Measurements from ENCODE around the gene HAPLN2. TPM values are rescaled to one million over a fixed set of nuclear protein-coding genes. Genes with fewer than 3 reads are reported as not detected.
A peak's percentile ranks its signal among the peaks of the same experiment; 100 is the strongest.

HAPLN2 gene
- total RNA-seq, 2 donors from 2014 or later = 0.35 TPM; not detected in 1

GRCh38 chr1:156667968-156668709, 48.9 kb downstream of the HAPLN2 start:
- H3K27ac Mint-ChIP-seq = no peak overlapping the region
- peaks cover 29% of the 10 kb centered on the region for H3K27me3 Mint-ChIP-seq
- peaks cover 11% of the 10 kb centered on the region for H3K36me3 Mint-ChIP-seq (ENCODE audit: low read depth)
- peaks cover 8% of the 10 kb centered on the region for H3K4me1 Mint-ChIP-seq
- ATAC-seq = no peak
- no peak for DNase-seq
- H3K4me3 Mint-ChIP-seq = no peak overlapping the region
- H3K9me3 ChIP-seq (ENCODE audit: control insufficient read depth, low read length, poor library complexity, severe bottlenecking) = no peaks in the 10 kb centered on the region

- no peak for ATAC-seq
- Mint-ChIP-seq H3K36me3 (ENCODE audit: low read depth) (peaks cover 11% of the 10 kb centered on the region), H3K4me3 (no peak overlapping the region), H3K4me1 (peaks cover 8% of the 10 kb centered on the region), H3K27ac (no peak overlapping the region), H3K27me3 (peaks cover 38% of the 10 kb centered on the region)
- DNase-seq = no peak
- no peaks in the 10 kb centered on the region for H3K9me3 ChIP-seq (ENCODE audit: control insufficient read depth, low read length, poor library complexity, severe bottlenecking)
Observed at GRCh38 chr1:156668801-156669637, 49.8 kb downstream of the HAPLN2 start.

DNA sequence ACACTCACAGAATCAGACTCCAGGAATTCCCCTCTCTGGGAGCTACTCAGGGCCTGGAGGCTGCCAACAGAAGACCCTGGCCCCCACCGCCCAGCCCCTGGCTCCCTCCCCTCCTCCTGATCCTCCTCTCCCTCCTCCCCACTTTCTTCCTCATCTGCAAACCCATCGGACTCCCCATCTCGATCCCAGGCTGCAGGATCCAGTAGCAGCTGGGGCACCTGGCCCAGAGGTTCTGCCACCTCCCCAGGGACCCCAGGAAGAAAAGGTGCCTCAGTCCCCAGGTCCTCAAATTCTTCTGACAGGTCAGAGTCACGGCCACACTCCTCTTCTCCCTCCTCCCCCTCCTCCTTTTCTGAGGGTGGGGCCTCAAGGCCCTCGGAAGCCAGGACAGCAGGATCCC, 50.6 kb downstream of the HAPLN2 start:
- Mint-ChIP-seq H3K36me3 (ENCODE audit: low read depth) (peaks cover 11% of the 10 kb centered on the region), H3K4me3 (no peak overlapping the region), H3K27ac (no peak overlapping the region), H3K27me3 (peaks cover 46% of the 10 kb centered on the region), H3K4me1 (peaks cover 10% of the 10 kb centered on the region)
- DNase-seq (no peak), ATAC-seq (no peak)
- H3K9me3 ChIP-seq (ENCODE audit: control insufficient read depth, low read length, poor library complexity, severe bottlenecking) = no peaks in the 10 kb centered on the region

DNA sequence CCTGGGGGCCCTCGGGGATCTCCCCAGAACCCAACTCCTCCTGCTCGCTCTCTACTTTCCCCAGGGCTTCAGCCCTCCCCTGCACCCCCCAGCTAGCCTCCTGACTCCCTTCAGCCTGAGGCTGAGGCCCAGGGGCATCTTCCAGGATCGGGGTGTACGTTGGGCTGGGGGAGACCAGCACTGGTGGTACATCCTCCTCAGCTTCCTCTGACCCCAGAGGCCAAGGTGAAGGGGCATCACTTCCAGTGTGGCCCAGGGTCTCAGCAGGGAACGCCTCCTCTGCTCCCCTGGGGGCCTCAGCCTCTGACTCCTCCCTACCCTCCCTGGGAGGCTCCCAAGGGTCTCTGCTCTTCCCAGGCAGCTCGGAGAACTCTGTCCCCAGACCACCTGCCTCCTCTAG, 51.1 kb downstream of the HAPLN2 start:
- no peak overlapping the region for H3K27ac Mint-ChIP-seq
- H3K4me3 Mint-ChIP-seq = no peak overlapping the region
- peaks cover 51% of the 10 kb centered on the region for H3K27me3 Mint-ChIP-seq
- H3K36me3 Mint-ChIP-seq (ENCODE audit: low read depth) = peaks cover 11% of the 10 kb centered on the region
- no peaks in the 10 kb centered on the region for H3K9me3 ChIP-seq (ENCODE audit: control insufficient read depth, low read length, poor library complexity, severe bottlenecking)
- ATAC-seq (no peak), DNase-seq (no peak)
- peaks cover 10% of the 10 kb centered on the region for H3K4me1 Mint-ChIP-seq

DNA sequence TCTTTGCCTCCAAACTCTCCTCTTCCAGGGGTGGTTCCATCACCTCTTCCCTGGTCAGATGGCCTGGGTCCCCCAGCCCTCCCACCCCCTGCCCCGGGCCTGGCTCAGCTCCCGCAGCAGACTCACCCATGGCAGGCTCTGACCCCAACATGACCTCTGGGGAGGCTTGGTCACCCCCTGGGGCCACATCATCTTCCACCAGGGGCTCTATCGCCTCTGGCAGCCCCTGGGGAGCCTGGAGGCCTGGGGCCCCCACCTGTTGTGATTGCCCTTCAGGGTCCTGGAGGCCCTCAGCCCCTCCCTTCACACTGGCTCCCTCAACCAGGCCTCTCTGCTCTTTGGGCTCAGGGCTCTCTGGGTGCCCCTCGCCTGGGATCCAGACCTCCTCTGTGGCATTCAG, 51.6 kb downstream of the HAPLN2 start:
- DNase-seq (no peak), ATAC-seq (no peak)
- no peak overlapping the region for H3K27ac Mint-ChIP-seq
- H3K27me3 Mint-ChIP-seq = peaks cover 49% of the 10 kb centered on the region
- H3K36me3 Mint-ChIP-seq (ENCODE audit: low read depth) = peaks cover 11% of the 10 kb centered on the region
- H3K9me3 ChIP-seq (ENCODE audit: control insufficient read depth, low read length, poor library complexity, severe bottlenecking) = no peaks in the 10 kb centered on the region
- no peak overlapping the region for H3K4me3 Mint-ChIP-seq
- H3K4me1 Mint-ChIP-seq = peaks cover 6% of the 10 kb centered on the region

DNA sequence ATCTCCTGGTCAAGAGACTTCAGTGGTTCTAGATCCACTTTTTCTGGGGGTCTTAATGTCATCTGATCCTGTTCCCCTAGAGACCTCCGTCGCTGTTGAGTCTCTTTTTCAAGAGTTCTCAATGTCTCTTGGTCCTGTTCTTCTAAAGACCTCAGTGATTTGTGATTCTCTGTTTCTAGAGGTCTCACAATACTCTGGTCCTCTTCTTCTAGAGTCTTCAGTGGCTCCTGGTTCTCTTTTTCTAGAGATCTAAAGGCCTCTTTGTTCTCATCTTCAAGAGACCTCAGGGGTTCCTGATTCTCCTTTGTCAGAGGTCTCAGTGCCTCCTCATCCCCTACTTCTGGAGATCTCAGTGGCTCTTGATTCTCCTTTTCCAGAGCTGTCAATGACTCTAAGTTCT, 52.6 kb downstream of the HAPLN2 start:
- ATAC-seq = no peak
- H3K9me3 ChIP-seq (ENCODE audit: control insufficient read depth, low read length, poor library complexity, severe bottlenecking) = no peaks in the 10 kb centered on the region
- Mint-ChIP-seq H3K36me3 (ENCODE audit: low read depth) (peaks cover 11% of the 10 kb centered on the region), H3K27me3 (peaks cover 50% of the 10 kb centered on the region), H3K4me3 (no peak overlapping the region), H3K27ac (no peak overlapping the region), H3K4me1 (peaks cover 2% of the 10 kb centered on the region)
- no peak for DNase-seq

DNA sequence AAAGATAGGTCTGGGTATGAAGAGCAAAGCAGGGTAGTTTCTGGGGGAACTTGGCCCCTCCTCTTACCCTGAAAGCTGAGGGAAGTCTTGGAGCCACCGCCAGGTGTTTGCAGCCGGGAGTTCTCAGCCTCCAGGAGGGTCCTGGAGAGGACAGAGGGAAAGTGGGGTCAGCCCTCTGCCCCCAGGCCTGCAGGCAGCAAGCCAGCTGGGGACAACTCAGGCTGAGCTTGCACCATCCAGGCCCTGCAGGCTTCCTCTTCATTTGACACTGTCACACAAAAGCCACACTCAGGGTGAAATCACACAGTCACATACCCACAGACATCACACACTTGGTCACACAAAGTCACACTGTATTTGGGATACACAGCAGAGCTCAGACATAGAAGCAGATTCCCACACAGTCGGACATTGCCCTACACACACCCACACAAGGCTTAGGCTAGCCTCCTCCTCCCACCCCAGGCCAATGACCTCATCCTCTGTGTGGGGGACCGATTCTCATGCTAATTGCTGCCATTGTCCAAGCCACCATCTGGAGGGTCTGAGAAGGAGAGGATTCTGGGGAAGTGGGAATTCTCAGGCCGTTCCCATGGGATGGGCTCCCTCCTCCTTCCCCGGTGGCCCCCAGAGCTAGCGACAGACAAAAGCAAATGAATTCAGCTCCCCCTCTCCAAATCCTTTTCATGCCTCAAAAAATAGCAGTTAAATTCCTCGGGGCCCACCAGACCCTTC, 54.3 kb downstream of the HAPLN2 start:
- no peak for DNase-seq
- Mint-ChIP-seq H3K4me1 (peaks cover 8% of the 10 kb centered on the region), H3K36me3 (ENCODE audit: low read depth) (peaks cover 16% of the 10 kb centered on the region), H3K27ac (peak overlapping the region; percentile 19), H3K27me3 (peaks cover 67% of the 10 kb centered on the region), H3K4me3 (no peak overlapping the region)
- no peak for ATAC-seq
- no peaks in the 10 kb centered on the region for H3K9me3 ChIP-seq (ENCODE audit: control insufficient read depth, low read length, poor library complexity, severe bottlenecking)

Other genes with a start within 250 kb of the HAPLN2 start
- gene MEF2D, start 118.6 kb upstream of the HAPLN2 start, total RNA-seq = 100 to 1,000 TPM; 142 to 157 TPM
- not detected for gene IQGAP3, start 46.9 kb upstream of the HAPLN2 start, total RNA-seq
- gene TTC24, start 39.7 kb upstream of the HAPLN2 start, total RNA-seq = under 1 TPM in 1 of 2 donors, not detected in 1; 0.94 TPM
- gene NAXE, start 27.6 kb upstream of the HAPLN2 start, total RNA-seq = 10 to 100 TPM; 27.5 to 32.0 TPM
- 10 to 100 TPM; 39.2 to 39.6 TPM for gene GPATCH4, start 17.9 kb upstream of the HAPLN2 start, total RNA-seq
- gene BCAN, start 22.7 kb downstream of the HAPLN2 start, total RNA-seq = not detected
- gene NES, start 58.0 kb downstream of the HAPLN2 start, total RNA-seq = not detected
- 1 to 10 TPM; 1.5 to 4.5 TPM for gene CRABP2, start 86.2 kb downstream of the HAPLN2 start, total RNA-seq
- gene METTL25B, start 109.1 kb downstream of the HAPLN2 start, total RNA-seq = 10 to 100 TPM; 13.1 to 21.6 TPM
- 10 to 100 TPM; 41.4 to 54.2 TPM for gene ISG20L2, start 109.4 kb downstream of the HAPLN2 start, total RNA-seq
- 10 to 100 TPM; 18.7 to 25.1 TPM for gene MRPL24, start 121.7 kb downstream of the HAPLN2 start, total RNA-seq
- gene HDGF, start 132.3 kb downstream of the HAPLN2 start, total RNA-seq = 100 to 1,000 TPM in 1 of 2 donors, 10 to 100 TPM in 1; 75.3 to 100 TPM
- gene PRCC, start 148.1 kb downstream of the HAPLN2 start, total RNA-seq = 10 to 100 TPM; 51.0 to 82.4 TPM
- gene SH2D2A, start 197.4 kb downstream of the HAPLN2 start, total RNA-seq = 100 to 1,000 TPM; 129 to 137 TPM
- not detected for gene INSRR, start 239.7 kb downstream of the HAPLN2 start, total RNA-seq
- gene NTRK1, start 241.4 kb downstream of the HAPLN2 start, total RNA-seq = under 1 TPM; 0.34 to 0.67 TPM